Activated naive CD4-positive, alpha-beta T cell (primary cell): ENCODE data around the gene VPS37D.
A peak's percentile ranks its signal among the peaks of the same experiment; 100 is the strongest.
"Not testable (repeated sequence)": the region's sequence is repeated elsewhere in the genome, so short reads cannot be mapped to it uniquely, and the experiment has no call there.

ENCODE experiments used
- DNase-seq, 4 experiments: peaks; one replicate each; lab custom pipeline; 2025; lab: John Stamatoyannopoulos, UW

Gene VPS37D, protein sequence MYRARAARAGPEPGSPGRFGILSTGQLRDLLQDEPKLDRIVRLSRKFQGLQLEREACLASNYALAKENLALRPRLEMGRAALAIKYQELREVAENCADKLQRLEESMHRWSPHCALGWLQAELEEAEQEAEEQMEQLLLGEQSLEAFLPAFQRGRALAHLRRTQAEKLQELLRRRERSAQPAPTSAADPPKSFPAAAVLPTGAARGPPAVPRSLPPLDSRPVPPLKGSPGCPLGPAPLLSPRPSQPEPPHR

DNA sequence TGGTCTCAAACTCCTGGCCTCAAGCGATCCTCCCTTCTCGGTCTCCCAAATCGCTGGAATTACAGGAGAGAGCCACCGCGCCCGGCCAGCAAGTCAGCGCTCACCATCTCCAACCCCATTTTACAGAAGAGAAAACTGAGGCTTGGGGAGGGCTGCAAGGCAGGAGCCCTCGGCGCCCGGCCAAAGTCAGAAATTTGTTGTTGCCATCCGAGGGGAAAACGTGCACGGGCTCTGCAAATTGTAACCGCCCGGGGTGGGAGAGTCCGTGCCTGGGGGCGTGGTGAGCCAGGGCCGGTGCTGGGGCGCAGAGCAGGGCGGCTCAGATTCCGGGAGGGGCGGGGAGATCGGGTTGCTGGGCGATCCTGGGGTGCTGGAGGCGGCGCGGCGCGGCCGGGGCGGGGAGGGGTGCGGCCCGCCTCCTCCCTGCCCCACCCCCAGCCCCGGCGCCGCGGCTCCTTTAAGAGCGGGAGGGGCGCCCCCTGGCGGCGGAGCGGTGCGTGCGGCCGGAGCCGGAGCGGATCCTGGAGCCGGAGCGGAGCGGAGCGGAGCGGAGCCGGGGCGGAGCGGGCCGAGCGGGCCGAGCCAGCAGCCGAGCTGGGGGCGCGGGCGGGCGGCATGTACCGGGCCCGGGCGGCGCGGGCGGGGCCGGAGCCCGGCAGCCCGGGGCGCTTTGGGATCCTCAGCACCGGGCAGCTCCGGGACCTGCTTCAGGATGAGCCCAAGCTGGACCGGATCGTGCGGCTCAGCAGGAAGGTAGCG, at the start of gene VPS37D:
TSS of gene VPS37D (plus strand) at position 488 of the 759 bp plus-strand sequence. CDS start at position 616, 128 bp downstream.
- peak; percentile 78 to 96 (median 88) for DNase-seq

DNA sequence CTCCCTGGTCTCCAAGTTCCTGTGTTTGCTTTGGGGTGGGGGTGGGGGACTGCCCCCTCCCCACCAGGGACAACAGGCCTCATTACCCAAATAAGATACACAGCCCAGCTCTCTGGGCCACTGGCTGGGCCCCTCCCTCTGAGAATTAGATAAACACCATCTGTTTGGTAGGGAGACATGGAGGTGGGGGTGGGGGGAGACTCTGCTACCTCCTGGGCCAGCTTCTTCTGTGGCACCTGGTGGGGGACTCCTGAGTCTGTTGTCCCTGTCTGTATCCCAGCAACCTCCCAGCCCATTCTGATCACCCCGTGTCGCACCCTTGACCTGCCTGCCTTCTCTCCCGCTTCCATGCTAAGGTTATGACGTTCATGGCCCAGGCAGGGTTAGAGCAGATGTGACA, 49.1 kb upstream of the VPS37D start:
- DNase-seq = no peak

DNA sequence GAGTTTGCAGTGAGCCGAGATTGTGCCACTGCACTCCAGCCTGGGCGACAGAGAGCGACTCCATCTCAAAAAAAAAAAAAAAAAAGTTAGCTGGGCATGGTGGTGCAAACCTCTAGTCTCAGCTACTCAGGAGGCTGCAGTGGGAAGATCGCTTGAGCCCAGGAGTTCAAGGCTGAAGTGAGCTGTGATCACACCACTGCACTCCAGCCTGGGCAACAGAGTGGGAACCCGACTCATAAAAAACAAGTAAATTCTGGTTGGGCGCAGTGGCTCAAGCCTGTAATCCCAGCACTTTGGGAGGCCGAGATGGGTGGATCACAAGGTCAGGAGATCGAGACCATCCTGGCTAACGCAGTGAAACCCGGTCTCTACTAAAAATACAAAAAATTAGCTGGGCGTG, 48.2 kb upstream of the VPS37D start:
- not testable (repeated sequence) for DNase-seq

DNA sequence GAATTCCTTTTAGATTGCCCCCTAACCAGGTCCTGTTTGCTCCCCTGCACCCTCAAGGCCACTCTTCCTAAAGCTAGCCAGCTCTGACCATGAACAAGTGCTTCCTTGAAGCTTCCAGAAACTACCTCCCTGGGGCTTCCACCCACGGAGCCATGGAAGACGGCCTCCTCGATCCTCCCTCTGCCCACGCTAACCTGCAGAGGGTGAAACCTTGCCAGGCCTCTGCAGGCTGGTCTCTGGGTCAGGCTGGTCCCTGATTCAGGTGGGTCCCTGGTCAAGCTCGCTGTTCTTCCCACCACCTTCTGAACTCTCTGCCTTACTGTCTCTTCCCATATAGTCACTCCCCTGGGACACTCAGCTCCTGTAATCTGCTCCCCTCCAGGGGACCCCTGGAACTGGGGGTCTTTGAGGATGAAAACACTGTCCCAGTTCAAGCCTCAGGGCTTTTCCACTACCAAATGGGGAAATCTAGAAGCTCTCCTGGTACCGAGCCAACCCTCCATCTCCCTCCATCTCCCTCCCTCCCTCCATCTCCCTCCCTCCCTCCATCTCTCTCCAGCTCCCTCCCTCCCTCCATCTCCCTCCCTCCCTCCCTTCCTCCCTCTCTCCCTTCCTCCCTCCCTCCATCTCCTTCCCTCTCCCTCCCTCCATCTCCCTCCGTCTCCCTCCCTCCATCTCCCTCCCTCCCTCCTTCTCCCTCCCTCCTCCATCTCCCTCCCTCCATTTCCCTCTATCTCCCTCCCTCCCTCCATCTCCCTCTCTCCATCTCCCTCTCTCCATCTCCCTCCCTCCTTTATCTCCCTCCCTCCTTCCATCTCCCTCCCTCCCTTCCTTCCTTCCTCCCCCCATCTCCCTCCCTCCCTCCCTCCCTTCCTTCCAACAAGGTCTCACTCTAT, 46.2 kb upstream of the VPS37D start:
- no peak for DNase-seq

DNA sequence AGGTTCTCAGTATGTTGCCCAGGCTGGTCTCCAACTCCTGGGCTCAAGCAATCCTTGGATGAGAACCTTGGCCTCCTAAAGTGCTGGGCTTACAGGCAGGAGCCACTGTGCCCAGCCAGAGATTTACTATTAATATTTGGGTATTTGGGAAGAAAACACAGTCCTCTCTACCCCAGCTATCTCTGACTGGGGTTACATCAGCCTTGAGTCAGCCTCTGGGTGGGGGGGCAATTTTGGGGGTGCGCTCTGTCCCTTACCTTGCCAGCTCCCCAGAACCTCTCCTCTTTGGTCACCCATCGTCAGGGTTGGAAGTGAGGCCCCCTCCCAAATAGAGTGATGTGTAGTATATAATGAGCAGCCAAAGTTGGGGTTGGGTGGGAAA, 45.1 kb upstream of the VPS37D start:
- no peak for DNase-seq

DNA sequence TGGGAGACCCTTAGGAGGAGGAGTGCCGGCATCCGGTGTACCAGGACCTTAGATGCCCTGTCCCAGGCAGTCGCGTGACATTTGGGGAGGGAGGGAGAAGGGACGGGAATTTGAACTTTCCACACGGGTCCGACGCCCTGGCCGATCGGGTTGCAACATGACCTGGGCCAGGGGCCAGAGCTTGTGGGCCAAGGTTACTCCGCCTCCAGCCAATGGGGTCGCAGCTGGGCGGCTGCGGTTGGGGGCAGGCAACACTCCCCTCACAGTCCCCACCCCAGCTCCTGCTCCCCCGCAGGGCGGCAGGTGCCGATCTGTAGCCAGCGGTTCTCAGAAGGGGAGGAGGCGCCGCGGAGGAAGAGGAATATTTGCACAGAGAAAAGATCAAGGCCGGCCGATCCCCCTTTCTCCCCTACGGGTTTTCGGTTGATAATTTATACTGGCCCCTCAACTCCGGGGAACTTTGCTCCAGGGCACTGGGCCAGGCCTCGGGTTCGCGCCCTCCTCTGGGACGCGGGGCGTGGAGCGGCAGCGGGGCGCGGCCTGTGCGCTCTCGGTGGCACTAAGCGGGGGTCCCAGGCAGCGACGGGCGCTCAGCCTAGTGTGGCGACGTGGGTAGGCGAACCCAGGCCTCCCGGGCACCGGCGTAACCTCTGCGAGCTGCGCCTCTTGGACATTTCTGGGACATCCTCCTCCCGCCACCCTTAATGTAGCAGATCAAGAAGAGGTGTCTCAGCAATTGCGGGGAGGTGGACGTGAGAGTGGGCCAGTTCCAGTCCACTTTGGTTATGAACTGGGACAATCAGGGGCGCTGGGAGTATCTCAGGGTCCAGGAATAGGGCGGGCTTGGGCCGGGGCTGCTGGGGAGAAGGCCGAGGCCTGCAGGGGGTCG, 44.5 kb upstream of the VPS37D start:
- DNase-seq = no peak

DNA sequence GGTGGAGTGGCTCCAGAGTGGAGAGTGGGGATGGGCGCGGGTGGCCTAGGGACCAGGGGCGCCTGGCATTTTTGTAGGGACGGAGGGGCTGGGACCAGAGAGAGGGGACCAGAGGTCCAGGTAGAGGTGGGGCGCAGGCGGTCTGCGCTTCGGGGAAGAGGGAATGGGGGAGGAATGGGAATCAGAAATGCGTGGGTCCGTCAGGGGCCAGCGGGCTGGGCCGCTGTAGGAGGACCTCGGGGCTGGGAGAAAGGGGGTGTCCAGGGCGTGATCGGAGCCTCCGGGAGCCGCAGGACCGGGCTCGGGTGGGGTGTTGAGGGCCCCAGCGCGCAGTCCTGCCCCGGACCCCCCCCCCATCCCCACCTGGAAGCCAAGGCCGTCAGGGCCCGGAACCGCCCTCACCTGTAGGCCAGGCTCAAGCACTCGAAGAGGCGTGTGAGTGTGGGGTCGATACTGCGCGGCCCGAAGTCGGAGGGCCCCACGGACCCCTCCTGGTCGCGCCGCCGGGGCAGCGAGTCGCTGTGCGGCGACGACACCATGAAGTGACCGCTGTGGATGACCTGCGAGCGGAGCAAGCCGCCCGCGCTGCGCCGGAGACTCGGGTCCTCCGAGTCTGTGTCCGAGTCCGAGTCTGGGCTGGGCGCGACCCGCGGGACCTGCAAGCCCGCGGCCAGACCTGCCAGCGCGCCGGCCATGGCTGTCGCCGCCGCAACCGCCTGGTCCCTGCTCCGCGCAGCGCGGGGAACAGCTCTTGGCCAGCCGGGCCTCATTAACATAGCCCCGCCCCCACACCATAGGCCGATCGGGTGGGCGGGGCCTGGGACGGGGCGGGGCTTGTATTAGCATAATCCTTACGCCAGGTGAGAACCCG, 43.6 kb upstream of the VPS37D start, which contains the start of gene MLXIPL:
TSS of gene MLXIPL (minus strand) at position 725 of the 871 bp plus-strand sequence. CDS start at position 695, 30 bp downstream.
- peak in 1 of 4 experiments; percentile 32 for DNase-seq

DNA sequence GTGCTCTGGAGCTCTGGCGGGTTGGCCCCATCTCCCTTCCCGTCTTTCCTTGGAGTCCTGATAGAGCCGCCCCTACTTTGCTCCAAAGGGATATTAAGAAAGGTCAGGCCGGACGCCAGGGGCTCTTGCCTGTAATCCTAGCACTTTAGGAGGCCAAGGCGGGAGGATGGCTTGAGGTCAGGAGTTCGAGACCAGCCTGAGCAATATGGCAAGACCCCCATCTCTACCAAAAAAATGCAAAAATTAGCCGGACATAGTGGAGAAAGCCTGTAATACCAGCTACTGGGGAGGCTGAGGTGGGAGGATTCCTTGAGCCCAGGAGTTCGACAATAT, 43.0 kb upstream of the VPS37D start:
- DNase-seq = no peak

DNA sequence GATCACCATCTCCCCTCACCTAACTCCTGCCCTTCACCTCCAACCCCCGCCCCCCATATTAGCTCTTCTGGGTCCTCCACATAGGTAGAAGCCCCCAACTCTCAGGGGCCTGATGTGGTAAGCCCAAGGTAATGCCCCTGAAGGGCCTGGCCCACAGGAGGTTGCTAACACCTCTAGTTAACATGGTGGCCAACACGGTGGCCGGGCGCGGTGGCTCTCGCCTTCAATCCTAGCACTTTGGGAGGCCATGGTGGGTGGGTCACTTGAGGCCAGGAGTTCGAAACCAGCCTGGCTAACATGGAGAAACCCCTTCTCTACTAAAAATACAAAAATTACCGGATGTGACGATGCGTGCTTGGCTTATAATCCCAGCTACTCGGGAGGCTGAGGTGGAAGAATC, 42.4 kb upstream of the VPS37D start:
- DNase-seq = no peak

DNA sequence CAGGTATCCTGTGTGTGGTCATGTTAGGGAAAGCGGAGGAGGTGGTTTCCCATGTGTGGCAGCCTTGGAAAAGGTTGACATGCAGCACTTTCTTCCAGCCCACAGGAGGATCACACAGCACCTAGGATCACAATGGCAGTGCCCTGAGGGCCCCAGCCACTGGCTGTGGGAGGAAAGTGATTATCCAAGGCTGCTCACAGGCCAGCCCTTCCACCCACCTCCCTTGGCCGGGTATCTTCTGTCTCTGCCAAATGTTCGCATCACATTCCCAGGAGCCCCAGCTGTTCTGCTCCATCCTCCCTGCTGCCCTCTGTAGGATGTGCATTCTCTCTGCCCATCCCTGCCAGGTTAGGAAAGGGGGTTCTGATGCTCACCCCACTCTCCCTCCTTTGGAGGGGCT, 40.8 kb upstream of the VPS37D start:
- DNase-seq = no peak

DNA sequence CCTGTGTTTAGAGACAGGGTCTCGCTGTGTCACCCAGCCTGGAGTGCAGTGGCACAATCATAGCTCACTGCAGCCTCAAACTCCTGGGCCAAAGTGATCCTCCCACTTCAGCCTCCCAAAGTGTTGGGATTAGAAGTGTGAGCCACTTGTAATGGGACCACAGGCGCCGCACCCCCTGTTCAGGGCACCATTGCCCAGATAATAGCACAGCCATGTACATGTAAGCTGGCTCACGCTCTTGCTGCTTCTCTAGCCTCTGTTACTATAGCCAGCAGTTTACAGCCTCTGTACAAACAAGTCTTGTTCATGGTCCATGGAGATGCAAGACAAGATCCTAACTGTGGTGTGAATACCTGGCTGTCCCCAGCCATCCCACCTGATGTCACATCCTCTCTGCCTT, 39.1 kb upstream of the VPS37D start:
- DNase-seq = no peak

DNA sequence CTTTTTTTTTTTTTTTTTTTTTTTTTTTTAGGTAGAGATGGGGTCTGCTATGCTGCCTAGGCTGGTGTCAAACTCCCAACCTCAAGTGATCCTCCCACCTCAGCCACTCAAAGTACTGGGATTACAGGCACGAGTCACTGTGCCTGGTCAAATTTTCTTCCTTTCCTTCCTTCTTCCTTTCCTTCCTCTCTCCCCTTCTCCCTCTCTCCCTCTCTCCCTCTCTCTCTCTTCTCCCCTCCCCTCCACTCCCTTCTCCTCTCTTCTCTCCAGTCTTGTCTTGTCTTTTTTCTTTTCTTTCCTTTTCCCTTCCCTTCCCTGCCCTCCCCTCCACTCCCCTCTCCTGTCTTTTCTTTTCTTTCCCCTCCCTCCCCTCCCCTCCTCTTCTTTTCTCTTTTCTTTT, 36.1 kb upstream of the VPS37D start:
- DNase-seq = no peak

DNA sequence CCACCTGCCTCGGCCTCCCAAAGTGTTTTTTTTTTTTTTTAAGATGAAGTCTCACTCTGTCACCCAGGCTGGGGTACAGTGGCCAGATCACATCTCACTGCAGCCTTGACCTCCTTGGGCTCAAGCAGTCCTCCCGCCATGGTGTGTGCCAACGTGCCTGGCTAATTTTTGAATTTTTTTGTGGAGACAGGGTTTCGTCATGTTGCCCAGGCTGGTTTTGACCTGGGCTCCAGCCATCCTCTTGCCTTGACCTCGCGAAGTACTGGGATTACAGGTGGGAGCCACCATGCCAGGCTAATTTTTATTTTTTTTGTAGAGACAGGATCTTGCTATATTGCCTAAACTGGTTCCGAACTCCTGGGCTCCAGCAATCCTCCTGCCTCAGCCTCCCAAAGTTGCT, 34.3 kb upstream of the VPS37D start:
- no peak for DNase-seq

DNA sequence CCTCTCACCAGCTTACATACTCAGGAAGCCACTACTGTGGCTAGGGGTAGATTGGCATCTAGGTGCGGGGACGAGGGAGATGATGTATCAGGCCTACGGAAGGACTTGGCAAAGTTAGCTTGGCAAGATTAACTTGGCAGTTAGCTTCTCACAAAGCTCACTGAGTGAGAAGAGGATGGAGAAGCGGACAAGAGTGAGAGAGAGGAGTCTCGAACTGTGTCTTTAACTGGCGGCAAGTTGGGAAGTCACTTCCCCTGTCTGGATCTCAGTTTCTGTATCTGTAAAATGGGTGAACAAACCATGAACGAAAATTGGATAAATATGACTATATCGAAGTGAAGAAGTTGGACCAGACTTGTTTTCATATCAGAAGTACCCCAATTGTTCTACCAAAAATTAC, 33.8 kb upstream of the VPS37D start:
- DNase-seq = no peak

DNA sequence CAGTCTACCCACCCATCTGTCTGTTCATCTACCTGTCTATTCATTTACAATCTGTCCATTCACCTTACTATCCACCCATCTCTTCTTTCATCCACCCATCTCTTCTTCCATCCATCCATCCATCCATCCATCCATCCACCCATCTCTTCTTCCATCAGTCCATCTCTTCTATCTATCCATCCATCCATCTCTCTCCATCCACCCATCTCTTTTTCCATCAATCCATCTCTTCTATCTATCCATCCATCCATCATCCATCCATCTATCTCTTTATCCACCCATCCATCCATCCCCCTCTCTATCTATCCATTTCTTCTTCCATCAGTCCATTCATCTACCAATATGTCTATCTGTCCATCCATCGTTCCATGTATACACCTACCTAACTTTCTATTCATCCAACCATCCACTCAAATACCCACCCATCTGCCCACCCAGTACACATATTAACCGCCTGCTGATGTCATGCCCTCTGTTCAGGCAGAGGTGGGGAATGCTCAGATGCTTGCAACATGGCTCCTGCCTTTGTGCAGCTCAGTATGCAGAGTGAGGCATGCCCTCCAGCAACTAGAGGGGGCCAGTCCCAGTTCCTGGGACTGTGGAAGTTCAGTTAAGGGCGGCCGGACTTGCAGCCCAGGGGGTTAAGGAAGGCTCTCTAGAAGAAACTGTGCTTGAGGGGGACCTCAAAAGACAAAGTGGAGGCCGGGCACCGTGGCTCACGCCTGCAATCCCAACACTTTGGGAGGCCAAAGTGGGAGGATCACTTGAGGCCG, 32.0 kb upstream of the VPS37D start:
- DNase-seq = no peak

DNA sequence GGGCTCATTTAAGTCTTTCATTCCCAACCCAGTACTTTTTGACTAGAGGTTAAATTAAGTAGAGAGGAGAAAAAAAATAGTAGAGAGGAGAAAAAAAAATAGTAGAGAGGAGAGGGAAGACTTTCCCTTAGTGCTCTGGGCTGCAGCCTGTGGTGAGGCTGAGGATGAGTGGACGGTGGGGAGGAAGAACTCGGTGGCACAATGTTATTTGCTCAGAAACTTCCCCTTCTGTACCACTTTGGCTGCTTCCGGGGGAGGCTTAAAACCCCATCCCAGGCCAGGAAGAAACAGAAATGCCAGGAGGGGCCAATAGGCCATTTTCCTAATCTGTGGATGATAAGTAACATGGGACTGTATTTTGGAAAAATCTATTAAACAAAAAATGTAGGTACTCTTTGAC, 28.7 kb upstream of the VPS37D start:
- no peak for DNase-seq

DNA sequence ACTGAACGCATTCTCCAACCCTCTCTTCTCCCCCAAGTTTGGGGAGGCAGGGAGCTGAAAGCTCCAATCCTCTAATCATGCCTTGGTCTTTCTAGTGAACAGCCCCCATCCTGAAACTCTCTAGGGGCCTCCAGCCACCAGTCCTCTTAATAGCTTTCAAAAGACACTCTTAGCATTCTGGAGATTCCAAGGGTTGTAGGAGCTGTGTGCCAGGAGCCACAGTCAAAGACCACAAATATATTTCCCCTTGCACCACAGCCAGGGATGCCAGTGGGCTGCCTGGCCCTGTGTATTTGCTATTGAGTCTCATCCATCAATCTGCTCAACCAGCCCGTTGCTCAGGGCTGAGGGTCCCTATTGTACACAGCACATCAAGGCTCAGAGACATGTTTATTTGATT, 24.8 kb upstream of the VPS37D start:
- DNase-seq = no peak

DNA sequence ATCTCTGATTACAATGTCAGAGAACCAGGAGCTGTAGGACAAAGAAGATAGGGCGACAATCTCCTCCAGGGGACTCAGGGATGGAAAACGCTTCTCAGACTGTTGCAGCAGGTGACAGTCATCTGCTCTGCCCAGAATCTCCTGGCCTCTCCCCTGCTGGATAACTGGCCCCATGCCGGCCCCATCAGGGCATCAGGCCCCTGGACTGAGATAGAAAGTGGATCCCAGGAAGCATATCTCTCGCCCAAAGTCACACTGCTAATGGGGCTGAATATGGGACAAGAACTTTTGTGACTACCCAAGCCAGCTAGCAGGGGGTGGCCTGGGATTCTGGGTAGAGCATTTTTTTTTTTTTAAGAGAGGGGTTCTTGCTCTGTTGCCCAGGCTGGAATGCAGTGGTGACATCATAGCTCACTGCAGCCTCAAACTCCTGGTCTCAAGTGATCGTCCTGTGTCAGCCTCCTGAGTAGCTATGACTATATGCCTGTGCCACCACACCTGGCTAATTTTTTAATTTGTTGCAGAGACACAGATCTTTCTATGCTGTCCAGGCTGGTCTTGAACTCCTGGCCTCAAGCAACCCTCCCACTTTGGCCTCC, 22.8 kb upstream of the VPS37D start:
- no peak for DNase-seq

DNA sequence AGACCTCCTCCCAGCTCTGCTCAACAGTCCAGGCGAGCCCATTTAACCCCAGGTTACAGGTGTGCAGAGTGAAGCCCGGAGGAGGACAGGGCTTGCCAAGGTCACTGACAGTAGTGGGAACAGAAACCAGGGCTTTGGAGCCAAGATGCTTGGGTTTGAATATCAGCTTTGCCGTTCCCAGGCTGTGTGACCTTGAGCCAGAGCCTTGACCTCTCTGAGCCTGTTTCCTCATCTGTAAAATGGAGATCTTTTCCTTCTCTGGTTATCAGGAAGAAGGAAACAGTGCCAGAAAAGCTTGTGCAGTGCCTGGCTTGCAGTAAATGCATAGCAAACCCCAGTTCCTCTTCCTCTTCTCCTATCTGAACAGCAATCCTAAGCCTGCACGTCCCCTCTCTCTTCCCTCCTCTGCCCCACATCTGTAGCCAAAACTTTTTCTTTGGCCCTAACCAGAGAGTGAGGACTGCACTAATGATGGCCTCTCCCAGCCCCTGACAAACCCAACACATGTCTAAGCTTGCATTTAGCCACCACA, 21.9 kb upstream of the VPS37D start:
- DNase-seq = no peak
